Esophagus squamous epithelium (tissue), 5 donors: ENCODE results near the gene CIITA. TPM values are rescaled to one million over a fixed set of nuclear protein-coding genes. Genes with fewer than 3 reads are reported as not detected.

Experiments
- DNase-seq: peaks from one replicate; lab custom pipeline; 2025; lab: John Stamatoyannopoulos, UW
- H3K27ac ChIP-seq, 4 donors: fragments of 200-600 bp; sonication (generic); one replicate each; pipeline ENCODE4 v1.5.1; 2016 to 2019; ENCODE audit warnings: mild to moderate bottlenecking in 1 of 4
- H3K27me3 ChIP-seq, 4 donors: fragments of 200-600 bp; sonication (generic); 1 replicate in 3 of 4; 2 replicates in 1 of 4; pipeline versions ENCODE4 v1.5.1 to v1.6.0; 2017 to 2021; ENCODE audit warnings: antibody characterized with exemption in 1 of 4
- H3K36me3 ChIP-seq, 3 donors: fragments of 200-600 bp; sonication (generic); one replicate each; pipeline ENCODE4 v1.5.1; 2016 to 2019
- H3K4me1 ChIP-seq, 3 donors: fragments of 200-600 bp; sonication (generic); one replicate each; pipeline ENCODE4 v1.5.1; 2017 to 2019
- H3K4me3 ChIP-seq, 4 donors: fragments of 200-600 bp; sonication (generic); 1 replicate in 3 of 4; 2 replicates in 1 of 4; pipeline ENCODE4 v1.5.1; 2016 to 2019; ENCODE audit warnings: mild to moderate bottlenecking in 2 of 4, moderate library complexity in 1 of 4
- H3K9me3 ChIP-seq, 3 donors: fragments of 200-600 bp; sonication (generic); one replicate each; pipeline ENCODE4 v1.5.1; 2016 to 2019
- POLR2A ChIP-seq, 4 donors: fragments of 450-650 bp; IDR thresholded peaks; one replicate each; pipeline ENCODE4 v1.6.1; 2017; ENCODE audit warnings: antibody characterized with exemption in 4 of 4, mild to moderate bottlenecking in 4 of 4, moderate library complexity in 3 of 4
- WGBS, 2 donors: methylation state at CpG; one replicate each; pipeline ENCODE4 v1.1.5; 2018; 5-methylcytosine and 5-hydroxymethylcytosine counted together
- intact Hi-C: fragments of 100-400 bp; cut with DNase I; formaldehyde crosslinking; loops from one replicate; pipeline ENCODE4 v1.15.0; 2022
- total RNA-seq, 4 donors: library from RNA; depleted of rRNA; stranded (reverse); fragments of >200 nt; gene quantifications; one replicate each; pipeline ENCODE4 v1.1.0, GENCODE V29; 2016
- TF ChIP-seq, protein P1 (sequence below), 6 experiments: fragments of 450-650 bp in 4 of 6; fragments of 200-600 bp in 2 of 6; sonication (generic) in 2 of 6; IDR thresholded peaks; one replicate each; pipeline ENCODE4 v1.5.1; 2016 to 2019; ENCODE audit warnings: antibody characterized with exemption in 6 of 6, mild to moderate bottlenecking in 4 of 6, moderate library complexity in 4 of 6
- donor health status: DM: yes; HTN: yes; CAD: no.

Gene CIITA
- total RNA-seq, 4 donors from 2014 or later: 3.2 to 12.6 (median 5.7) TPM

DNA sequence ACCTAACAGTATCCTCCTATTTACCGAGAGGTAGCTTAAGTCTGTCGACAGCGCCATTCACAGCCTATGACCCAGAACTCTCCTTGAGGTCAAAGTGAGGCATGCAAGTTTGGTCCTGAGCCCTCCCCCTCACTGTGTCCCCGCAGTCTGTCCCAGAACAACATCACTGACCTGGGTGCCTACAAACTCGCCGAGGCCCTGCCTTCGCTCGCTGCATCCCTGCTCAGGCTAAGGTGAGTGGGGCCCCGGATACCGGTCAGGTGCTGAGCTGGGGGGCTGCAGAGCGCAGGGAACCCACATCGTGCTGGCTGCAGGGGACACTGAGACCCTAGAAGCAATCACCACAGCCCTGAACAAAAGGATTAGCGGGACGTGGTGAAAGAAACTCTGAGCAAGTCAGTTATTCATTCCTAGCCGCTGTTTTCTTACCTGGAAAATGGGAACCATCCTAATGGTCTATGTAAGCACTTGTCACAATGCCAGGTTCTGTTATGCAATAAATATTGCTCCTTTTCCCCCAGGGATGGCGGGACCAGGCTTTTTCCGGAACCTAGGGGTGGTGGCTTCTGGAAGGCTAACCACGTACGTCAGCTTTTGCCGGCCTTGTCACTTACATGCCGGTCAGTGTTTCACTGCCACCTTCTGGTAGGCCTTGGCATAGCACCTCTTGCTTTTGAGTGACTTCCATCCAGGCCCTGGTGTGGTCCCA lies 41.4 kb downstream of the CIITA start:
- intact Hi-C loops: loop anchor here (5.0 to 10.0 kb wide), 2 partner anchors 154 to 396 kb away; no protein-coding TSS in a partner anchor
- peak overlapping the region in 1 of 4 donors; percentile 7 for H3K4me3 ChIP-seq

GRCh38 chr16:10919003-10919351 lies 42.0 kb downstream of the CIITA start:
- 53 to 96% methylated on average over 4 to 7 of the region's 7 CpGs for WGBS, 2 donors
- no peaks in the 10 kb centered on the region for H3K9me3 ChIP-seq
- TF ChIP-seq, protein P1, sequence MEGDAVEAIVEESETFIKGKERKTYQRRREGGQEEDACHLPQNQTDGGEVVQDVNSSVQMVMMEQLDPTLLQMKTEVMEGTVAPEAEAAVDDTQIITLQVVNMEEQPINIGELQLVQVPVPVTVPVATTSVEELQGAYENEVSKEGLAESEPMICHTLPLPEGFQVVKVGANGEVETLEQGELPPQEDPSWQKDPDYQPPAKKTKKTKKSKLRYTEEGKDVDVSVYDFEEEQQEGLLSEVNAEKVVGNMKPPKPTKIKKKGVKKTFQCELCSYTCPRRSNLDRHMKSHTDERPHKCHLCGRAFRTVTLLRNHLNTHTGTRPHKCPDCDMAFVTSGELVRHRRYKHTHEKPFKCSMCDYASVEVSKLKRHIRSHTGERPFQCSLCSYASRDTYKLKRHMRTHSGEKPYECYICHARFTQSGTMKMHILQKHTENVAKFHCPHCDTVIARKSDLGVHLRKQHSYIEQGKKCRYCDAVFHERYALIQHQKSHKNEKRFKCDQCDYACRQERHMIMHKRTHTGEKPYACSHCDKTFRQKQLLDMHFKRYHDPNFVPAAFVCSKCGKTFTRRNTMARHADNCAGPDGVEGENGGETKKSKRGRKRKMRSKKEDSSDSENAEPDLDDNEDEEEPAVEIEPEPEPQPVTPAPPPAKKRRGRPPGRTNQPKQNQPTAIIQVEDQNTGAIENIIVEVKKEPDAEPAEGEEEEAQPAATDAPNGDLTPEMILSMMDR (IDR thresholded peaks at IDR 0.05): no peak
- TF ChIP-seq POLR2A (IDR thresholded peaks at IDR 0.05): no peak
- no peak overlapping the region for H3K4me3 ChIP-seq
- H3K27ac ChIP-seq: peak overlapping the region in 1 of 4 donors; percentile 53
- peaks cover 0 to 56% (median 15%) of the 10 kb centered on the region in 3 donors for H3K4me1 ChIP-seq
- H3K36me3 ChIP-seq: peaks cover 0 to 10% (median 3%) of the 10 kb centered on the region in 3 donors
- intact Hi-C loops: loop anchor here (5.0 to 10.0 kb wide), 2 partner anchors 154 to 397 kb away; no protein-coding TSS in a partner anchor
- DNase-seq: no peak
- no peaks in the 10 kb centered on the region for H3K27me3 ChIP-seq

More for the DNA sequence above, 41.4 kb downstream of the CIITA start:
- peak; percentile 38 for DNase-seq
- TF ChIP-seq, protein P1 (IDR thresholded peaks at IDR 0.05): peak; percentile 82 to 99 (median 96)
- TF ChIP-seq POLR2A (IDR thresholded peaks at IDR 0.05): no peak
- H3K36me3 ChIP-seq: peaks cover 0 to 5% (median 3%) of the 10 kb centered on the region in 3 donors
- peak overlapping the region in 2 of 4 donors; percentile 42 to 53 for H3K27ac ChIP-seq
- no peaks in the 10 kb centered on the region for H3K9me3 ChIP-seq
- H3K4me1 ChIP-seq: peaks cover 0 to 50% (median 15%) of the 10 kb centered on the region in 3 donors
- H3K27me3 ChIP-seq: no peaks in the 10 kb centered on the region
- WGBS, 2 donors: 9 to 40% methylated on average over 2 to 7 of the region's 21 CpGs

DNA sequence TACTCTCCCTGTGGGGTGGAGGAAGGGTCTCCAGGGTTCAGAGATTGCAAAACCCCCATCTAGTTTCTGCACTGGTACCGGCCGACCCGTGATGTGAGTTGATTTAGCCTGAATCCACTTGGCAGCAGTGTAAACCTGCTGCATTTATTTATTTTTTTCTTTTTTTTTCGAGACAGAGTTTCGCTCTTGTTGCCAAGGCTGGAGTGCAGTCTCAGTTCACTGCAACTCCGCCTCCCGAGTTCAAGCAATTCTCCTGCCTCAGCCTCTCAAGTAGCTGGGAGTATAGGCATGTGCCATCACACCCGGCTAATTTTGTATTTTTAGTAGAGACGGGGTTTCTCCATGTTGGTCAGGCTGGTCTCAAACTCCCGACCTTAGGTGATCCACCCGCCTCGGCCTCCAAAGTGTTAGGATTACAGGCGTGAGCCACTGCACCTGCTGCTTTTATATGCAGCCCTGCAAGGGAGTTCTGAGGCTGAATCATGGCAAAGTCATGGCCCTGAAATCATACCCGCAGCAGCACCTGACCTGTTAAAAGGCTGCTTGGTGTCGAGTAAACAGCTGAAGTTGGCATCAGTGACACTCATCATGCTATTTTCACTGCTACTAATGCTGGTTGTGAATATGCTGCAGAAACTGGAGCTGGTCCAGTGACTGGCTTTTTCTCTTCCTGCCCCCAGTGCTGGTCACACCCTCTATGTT lies 43.9 kb downstream of the CIITA start:
- WGBS, 2 donors: 72 to 82% methylated on average over 9 to 14 of the region's 15 CpGs
- intact Hi-C loops: no loop called here
- Histone ChIP-seq H3K27me3 (no peaks in the 10 kb centered on the region), H3K9me3 (no peaks in the 10 kb centered on the region), H3K36me3 (peaks cover 0 to 28% (median 7%) of the 10 kb centered on the region in 3 donors), H3K4me1 (peaks cover 0 to 58% (median 15%) of the 10 kb centered on the region in 3 donors), H3K4me3 (no peak overlapping the region), H3K27ac (peak overlapping the region in 1 of 4 donors; percentile 16)
- TF ChIP-seq, protein P1 (IDR thresholded peaks at IDR 0.05): no peak
- no peak for TF ChIP-seq POLR2A (IDR thresholded peaks at IDR 0.05)
- no peak for DNase-seq

DNA sequence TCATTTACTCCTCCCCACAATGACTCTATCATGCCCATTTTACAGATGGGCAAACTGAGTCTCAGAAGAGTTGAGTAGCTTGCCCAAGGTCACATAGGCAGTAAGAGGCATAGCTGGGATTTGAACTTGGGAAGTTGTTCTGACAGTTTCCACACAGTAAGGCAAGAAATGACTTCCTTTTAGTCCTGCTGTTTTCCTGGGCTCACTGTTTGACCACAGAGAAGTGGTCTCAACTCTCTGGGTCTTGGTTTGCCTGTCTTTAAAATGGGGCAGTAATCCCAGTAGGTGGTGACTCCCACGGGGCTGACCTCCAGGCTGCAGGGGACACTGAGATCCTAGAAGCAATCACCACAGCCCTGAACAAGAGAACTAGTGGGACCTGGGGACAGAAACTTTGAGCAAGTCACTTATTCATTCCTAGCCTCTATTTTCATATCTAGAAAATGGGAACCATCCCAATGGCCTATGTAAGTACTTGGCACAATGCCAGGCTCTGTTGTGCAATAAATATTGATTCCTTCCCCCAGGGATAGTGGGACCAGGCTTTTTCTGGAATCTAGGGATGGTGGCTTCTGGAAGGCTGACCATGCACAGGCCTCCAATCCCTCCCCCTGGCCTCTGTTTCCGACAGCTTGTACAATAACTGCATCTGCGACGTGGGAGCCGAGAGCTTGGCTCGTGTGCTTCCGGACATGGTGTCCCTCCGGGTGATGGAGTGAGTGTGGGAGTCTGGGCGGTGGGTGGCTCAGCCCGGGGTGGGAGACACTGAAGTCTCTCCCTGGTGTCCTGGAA lies 44.7 kb downstream of the CIITA start:
- Histone ChIP-seq H3K27ac (peak overlapping the region in 2 of 4 donors; percentile 27 to 40), H3K27me3 (no peaks in the 10 kb centered on the region), H3K4me1 (peaks cover 0 to 58% (median 15%) of the 10 kb centered on the region in 3 donors), H3K9me3 (no peaks in the 10 kb centered on the region), H3K36me3 (peaks cover 0 to 37% (median 13%) of the 10 kb centered on the region in 3 donors), H3K4me3 (no peak overlapping the region)
- no peak for DNase-seq
- WGBS, 2 donors: 78 to 83% methylated on average over 7 to 10 of the region's 10 CpGs
- intact Hi-C loops: no loop called here
- TF ChIP-seq POLR2A (IDR thresholded peaks at IDR 0.05): no peak
- TF ChIP-seq, protein P1 (IDR thresholded peaks at IDR 0.05): no peak
